GM08714 (cell line): Measurements from ENCODE around the gene TARM1.
A peak's percentile ranks its signal among the peaks of the same experiment; 100 is the strongest.
"Not testable (repeated sequence)": the region's sequence is repeated elsewhere in the genome, so short reads cannot be mapped to it uniquely, and the experiment has no call there.

Experiments
- H3K4me3 ChIP-seq: fragments of 200-500 bp; sonication (Bioruptor generic); 2 replicates; pipeline ENCODE4 v1.5.1; 2014; ENCODE audit warnings: mild to moderate bottlenecking, low read length, inconsistent platforms
- ZNF274 ChIP-seq: IDR thresholded peaks from 2 replicates; pipeline ENCODE4 v1.6.1; 2012; ENCODE audit warnings: mild to moderate bottlenecking, low read depth, low read length

The TARM1 gene

DNA sequence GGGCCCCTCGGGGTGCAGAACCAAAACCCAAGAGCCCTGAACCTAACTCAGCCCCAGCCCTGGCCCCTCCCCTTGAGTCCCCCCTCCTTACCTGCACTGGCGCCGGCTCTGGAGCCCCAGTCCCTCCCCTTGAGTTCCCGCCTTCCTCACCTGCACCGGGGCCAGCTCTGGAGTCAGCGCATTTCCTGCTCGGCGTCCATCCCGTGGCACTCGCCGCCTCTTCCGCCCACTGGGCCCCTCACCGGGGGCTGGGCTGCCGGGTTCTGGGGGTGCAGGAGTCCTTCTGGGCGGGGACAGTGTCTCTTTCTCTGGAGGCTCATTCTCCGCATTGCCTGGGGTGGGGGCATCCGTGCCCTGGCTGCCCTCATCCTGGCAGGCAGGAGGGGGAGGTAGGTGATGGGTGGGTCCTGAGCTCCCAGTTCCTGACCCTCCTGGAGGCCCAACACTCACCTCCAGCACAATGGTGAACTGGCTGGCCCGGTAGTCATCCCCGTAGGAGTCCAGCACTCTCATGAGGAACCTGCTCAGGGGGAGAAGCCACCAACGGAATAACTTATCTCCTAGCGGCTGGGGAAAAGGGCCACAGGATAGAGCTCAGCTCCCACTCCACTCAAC, 26.8 kb upstream of the TARM1 start:
- no peak overlapping the region for H3K4me3 ChIP-seq
- TF ChIP-seq ZNF274, result no peak

DNA sequence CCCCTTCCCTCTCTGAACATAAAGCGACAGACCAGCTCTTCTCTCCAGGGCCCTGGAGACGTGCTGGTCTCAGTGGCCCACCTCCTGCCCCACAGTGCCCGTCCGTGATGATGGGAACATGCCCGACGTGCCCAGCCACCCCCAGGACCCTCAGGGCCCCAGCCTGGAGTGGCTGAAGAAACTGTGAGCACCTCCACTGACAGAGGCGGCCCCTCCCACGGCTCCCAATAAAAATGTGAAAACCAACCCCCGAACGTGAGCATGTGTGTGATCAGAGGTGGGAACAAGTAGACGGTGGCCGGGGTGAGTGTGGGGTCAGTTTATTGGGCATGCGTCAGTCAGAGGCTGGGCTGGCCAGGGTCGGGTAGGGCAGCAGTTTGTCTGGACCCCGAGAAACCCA, 25.6 kb upstream of the TARM1 start:
- TF ChIP-seq ZNF274, result no peak
- no peak overlapping the region for H3K4me3 ChIP-seq

DNA sequence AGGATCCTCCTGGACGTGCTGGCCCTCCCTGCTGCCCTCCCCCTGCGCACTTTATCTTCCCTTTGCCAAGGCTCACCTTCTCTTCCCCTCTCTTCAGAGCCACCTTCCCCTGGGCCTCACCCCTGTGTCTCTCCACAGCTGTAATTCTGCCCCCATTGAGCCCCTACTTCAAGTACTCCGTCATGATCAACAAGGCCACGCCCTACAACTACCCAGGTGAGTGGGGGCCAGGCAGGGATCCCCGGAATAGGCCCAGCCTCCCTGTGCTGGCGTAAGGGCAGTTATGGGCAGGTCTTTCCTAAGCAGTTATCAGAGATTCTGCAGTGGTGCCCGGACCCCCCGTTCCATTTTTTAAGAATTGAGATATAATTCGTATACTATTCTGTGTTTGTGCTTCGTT, 24.6 kb upstream of the TARM1 start:
- no peak overlapping the region for H3K4me3 ChIP-seq
- no peak for TF ChIP-seq ZNF274

DNA sequence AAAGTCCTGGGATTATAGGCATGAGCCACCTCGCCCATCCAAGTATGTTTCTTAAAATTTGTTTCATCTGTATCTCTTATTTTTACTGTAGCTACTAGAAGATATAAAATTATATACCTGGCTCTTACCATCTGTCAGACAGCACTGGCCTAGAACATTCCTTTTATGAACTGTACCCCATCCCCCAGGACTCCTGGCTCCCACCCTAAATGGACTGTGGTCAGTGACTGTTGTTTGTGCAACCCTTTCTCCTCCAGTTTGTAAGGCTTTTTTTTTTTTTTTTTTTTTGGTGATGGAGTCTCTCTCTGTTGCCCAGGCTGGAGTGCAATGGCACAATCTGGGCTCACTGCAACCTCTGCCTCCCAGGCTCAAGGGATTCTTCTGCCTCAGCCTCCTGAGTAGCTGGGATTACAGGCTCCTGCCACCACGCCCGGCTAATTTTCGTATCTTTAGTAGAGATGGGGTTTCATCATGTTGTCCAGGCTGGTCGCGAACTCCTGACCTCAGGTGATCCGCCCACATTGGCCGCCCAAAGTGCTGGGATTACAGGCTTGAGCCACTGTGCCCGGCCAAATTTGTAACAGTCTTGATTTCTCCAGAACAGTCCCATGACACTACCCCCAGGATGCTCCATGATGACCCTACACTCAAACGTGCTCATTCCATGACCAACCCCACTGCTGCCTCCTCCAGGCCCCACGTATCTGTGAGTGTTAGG, 24.0 kb upstream of the TARM1 start:
- H3K4me3 ChIP-seq, result no peak overlapping the region

DNA sequence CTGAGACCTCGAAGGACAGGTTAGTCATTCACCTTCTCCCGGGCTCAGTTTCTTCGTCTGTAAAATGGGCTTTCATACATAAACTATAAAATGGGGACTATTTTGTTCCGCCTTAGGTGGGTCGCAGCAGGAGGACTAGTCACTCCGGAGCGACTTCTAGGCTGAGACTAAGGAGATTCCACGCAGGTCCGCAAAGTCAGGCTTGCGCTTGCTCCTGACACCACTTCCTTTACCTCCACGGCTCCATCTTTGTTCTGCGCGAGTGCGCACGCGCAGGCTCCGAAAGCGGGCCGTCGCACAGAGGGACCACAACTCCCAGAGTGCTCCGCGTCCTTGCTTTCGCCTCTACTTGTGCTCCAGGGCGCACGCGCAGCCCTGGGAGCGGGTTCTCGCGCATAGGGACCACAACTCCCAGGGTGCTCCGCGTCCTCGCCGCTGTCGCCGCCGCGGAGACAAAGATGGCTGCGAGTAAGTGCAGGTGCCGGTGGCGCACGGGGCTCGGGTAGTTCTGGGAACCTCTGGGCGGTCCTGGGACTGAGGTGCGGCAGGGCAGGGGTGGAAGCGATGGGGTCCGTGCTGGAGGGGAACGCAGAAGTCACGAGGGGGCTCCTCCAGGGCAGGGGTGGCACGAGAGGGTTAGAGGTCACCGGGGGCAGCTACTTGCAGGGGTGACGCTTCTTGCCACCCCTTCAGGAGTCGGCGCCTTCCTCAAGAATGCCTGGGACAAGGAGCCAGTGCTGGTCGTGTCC, 21.4 kb upstream of the TARM1 start, which contains the start of gene NDUFA3:
NDUFA3 (plus strand) TSS at position 435 of the 749 bp plus-strand sequence; CDS start at position 459, 24 bp downstream.
- H3K4me3 ChIP-seq, result peak within 1 kb of the TSS; percentile 79
- TF ChIP-seq ZNF274, result no peak

More for the DNA sequence above, 24.0 kb upstream of the TARM1 start:
- TF ChIP-seq ZNF274, result no peak

DNA sequence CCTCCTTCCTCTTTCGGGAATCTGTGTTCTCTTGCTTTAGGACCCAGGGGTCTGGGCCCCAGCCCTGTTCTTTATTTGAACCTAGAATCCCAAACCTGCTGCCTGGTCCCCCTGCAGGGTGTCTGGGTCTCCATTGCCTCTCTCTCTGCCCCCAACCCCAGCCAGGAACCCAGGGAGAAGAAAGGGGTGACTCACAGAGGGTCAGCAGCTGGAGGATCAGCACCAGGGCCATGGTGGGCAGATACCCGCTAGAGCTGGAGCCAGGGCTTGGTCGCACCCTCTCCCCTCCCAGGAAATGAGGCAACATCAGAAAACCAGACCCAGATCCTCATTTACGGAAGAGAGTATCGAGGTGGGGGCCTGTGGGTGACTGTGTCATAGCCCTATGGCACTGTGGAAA, 19.4 kb upstream of the TARM1 start, which contains the start of gene OSCAR:
OSCAR (minus strand) TSS at position 243 of the 400 bp plus-strand sequence; CDS start at position 232, 11 bp downstream.
- no peak within 1 kb of the TSS for H3K4me3 ChIP-seq
- no peak for TF ChIP-seq ZNF274

DNA sequence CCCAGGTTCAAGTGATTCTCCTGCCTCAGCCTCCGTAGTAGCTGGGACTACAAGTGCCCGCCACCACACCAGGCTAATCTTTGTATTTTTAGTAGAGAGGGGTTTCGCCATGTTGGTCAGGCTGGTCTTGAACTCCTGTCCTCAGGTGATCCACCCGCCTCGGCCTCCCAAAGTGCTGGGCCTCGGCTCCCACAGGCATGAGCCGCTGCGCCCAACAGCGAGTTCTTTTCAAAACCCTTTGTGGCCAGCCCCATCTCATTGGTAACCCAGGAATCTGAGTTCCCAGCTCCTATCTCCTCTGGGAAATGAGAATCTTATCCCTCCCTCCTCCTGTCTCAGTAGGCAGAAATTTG, 18.7 kb upstream of the TARM1 start:
- H3K4me3 ChIP-seq, result not testable (repeated sequence)

DNA sequence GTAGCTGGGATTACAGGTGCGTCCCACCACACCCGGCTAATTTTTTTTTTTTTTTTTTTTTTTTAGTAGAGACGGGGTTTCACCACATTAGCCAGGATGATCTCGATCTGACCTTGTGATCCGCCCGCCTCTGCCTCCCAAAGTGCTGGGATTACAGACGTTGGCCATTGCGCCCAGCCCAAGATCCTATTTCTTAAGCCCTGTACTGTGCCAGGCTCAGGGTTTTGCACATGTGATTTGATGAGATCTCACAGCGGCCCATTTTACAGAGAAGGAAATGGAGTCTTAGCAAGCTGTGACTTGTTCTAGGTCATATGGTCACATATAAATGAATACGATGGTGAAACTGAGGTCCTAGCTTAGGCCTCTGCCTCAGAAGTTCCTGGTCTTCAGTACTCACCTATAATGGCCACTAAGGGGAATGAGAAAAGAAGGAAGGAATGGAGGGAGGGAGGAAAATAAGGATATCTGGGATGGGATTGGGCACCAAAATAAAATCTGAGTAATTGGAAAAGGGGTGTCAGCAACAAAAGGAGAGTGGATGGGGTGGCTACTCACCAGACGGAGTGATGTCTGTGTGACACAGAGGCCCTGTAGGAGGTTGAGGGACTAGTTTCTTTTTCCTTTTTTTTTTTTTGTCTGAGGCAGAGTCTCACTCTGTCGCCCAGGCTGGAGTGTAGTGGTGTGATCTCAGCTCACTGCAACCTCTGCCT, 18.2 kb upstream of the TARM1 start:
- no peak for TF ChIP-seq ZNF274
- no peak overlapping the region for H3K4me3 ChIP-seq

DNA sequence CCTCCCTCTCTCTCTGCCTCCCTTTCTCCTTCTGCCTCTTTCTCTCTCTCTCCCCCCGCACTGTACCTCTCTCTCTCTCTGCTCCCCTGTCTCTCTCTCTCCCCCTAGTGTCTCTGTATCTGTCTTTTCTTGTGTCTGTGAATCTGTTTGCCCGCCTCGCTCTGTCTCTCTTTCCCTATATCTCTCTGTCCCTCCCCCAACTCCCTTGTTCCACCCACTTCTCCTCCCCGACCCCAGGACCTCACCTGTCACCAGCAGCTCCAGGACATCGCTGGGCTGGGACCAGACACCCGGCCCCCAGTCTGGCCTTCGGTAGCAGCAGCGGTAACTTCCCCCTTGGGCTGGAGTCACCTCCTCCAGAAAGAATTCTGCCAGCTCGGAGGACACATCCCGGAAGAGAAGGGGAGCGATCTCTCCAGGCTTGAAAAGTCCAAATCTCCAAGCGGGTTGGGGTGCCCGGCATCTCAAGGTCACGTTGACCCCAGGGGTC, 15.5 kb upstream of the TARM1 start:
- no peak overlapping the region for H3K4me3 ChIP-seq
- TF ChIP-seq ZNF274, result no peak

DNA sequence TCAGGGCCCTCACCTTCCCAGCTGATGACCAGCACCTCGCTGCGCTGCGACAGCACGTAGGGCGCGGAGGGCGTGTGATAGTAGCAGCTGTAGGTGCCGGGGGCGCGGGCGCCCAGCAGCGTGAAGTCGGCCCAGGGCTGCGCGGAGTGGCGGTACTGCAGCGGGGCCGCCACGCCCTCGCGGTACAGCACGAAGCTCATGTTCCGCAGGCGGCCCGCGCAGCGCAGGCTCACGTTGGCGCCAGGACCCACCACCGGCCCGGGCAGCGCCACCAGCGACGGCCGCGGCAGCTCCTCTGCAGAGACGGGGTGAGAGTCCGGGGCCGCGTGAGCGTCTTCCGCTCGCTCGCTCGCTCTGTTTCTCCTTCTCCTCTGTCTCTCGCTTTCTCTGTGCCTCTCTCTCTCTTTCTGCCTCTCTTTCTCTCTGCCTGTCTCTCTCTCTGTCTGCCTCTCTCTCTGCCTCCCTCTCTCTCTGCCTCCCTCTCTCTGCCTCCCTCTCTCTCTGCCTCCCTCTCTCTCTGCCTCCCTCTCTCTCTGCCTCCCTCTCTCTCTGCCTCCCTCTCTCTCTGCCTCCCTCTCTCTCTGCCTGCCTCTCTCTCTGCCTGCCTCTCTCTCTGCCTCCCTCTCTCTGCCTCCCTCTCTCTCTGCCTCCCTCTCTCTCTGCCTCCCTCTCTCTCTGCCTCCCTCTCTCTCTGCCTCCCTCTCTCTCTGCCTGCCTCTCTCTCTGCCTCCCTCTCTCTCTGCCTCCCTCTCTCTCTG, 14.9 kb upstream of the TARM1 start:
- H3K4me3 ChIP-seq, result not testable (repeated sequence)

DNA sequence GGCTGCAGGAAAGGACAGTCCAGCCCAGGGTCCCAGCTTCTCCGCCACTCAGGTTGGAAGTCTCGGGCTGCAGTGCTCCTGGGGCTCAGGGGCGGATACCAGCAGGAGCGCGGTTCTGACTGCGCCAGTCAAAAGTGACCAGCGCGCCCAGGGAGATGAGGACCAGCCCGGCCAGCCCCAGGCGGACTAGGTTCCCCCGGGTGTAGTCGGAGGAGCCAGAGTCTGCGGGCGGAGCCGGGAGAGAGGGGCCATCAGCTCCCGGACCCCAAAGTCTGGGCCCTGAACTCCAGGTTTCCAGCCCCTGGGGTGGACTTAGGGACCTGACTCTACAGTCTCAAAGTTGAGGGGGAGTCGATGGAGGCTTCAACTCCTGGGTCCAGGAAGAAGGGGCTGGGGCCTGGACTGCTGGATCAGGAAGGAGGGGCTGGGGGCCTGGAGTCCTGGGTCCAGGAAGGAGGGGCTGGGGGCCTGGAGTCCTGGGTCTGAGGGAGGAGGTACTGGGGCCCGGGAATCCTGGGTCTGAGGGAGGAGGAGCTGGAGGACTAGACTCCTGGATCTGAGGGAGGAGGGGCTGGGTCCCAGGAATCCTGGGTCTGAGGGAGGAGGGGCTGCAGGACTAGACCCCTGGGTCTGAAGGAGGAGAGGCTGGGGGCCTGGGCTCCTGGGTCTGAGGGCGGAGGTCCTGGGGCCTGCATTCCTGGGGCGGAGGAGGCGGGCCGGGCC, 14.1 kb upstream of the TARM1 start:
- no peak overlapping the region; the same call in 1 of the 2 replicates for H3K4me3 ChIP-seq
- TF ChIP-seq ZNF274, result no peak

DNA sequence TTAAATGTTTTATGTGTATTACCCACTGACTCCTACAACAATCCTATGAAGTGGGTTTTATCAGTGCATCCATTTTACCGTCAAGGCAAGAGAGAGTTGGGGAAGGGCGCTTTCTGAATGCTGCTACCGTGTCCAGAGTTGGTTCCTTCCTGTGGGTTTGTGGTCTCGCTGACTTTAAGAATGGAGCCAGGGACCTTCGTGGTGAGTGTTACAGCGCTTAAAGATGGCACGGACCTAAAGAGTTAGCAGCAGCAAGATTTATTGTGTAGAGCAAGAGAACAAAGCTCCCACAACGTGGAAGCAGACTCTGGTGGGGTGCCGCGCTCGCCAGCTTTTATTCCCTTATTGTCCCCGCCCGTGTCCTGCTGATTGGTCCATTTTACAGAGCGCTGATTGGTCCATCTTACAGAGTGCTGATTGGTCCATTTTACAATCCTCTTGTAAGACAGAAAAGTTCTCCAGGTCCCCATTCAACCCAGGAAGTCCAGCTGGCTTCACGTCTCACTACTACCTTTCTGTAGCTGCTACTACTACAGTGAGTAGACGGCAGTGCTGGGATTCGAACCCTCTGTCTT, 13.3 kb upstream of the TARM1 start:
- no peak for TF ChIP-seq ZNF274
- no peak overlapping the region for H3K4me3 ChIP-seq

DNA sequence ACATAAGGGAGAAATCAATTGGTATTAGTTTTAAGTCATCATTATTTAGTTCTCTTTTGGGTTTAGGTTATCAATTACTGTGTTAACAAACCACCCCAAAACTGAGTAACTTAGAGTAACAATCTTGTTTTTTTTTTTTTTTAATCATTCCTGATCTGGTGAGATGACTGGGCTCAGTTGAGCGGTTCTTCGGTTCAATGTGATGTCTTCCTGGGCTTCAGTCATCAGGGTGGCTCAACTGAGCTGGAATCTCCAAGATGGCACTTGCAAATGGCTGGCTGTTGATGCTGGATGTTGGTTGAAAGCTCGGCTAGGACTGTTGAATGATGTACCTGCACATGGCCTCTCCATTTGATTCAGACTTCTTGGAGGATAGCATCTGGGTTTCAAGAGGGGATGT, 3.2 kb upstream of the TARM1 start:
- no peak for TF ChIP-seq ZNF274
- H3K4me3 ChIP-seq, result no peak overlapping the region
